WERI-Rb-1 (cell line): ENCODE measurements around the gene NUDT3.

Experiments used
- DNase-seq: peaks from one replicate; pipeline ENCODE4 v3.0.0-alpha.2; 2020
- H3K27ac ChIP-seq: fragments of 250-450 bp; sonication (Bioruptor Pico); 2 replicates; pipeline ENCODE4 v1.5.1; 2020; ENCODE audit warnings: mild to moderate bottlenecking, moderate library complexity
- H3K27me3 ChIP-seq: fragments of 250-450 bp; sonication (Bioruptor Pico); 2 replicates; pipeline ENCODE4 v1.5.1; 2021; ENCODE audit warnings: mild to moderate bottlenecking, low read depth, moderate library complexity; ENCODE audit not compliant: insufficient read depth, severe bottlenecking
- H3K36me3 ChIP-seq: fragments of 250-450 bp; sonication (Bioruptor Pico); 2 replicates; pipeline ENCODE4 v1.5.1; 2020; ENCODE audit warnings: mild to moderate bottlenecking, moderate library complexity
- H3K4me3 ChIP-seq: 2 replicates; pipeline ENCODE4 v1.5.1; 2011; ENCODE audit warnings: low read depth, mild to moderate bottlenecking, control low read depth, low read length
- H3K9me3 ChIP-seq: fragments of 250-450 bp; sonication (Bioruptor Pico); 2 replicates; pipeline ENCODE4 v1.5.1; 2021; ENCODE audit warnings: mild to moderate bottlenecking, moderate library complexity; ENCODE audit not compliant: severe bottlenecking
- TF ChIP-seq, protein P1 (sequence below): IDR thresholded peaks from 2 replicates; pipeline ENCODE4 v1.5.1; 2011; ENCODE audit warnings: low read depth, mild to moderate bottlenecking, control low read depth, inconsistent platforms, low read length

The NUDT3 gene

DNA sequence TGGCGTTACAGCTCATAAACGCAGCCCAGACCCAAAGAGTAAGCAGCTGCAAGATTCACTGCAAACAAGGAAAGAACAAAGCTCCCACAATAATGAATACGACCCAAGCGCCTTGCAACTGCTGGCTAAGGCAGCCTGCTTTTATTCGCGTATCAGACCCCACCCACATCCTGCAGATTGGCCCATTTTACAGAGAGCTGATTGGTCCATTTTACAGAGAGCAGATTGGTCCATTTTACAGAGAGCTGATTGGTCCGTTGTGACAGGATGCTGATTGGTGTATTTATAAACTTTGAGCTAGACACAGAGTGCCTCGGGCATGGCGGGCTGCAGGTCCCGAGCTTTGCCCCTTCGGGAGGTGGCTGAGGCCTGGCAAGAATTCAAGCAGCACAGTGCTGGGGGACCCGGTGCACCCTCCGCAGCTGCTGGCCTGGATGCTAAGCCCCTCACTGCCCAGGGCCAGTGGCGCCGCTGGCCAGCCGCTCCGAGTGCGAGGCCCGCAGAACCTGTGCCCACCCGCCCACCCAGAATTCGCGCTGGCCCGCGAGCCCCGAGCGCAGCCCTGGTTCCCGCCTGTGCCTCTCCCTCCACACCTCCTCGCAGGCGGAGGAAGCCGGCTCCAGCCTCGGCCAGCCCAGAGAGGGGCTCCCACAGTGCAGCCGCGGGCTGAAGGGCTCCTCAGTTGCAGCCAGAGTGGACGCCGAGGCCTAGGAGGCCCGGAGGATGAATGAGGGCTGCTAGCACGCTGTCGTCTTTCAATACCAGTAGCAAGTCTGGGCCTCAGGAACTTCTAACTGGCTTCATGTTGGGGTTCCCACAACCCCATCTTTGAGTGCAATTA, 44.6 kb upstream of the NUDT3 start:
- TF ChIP-seq, protein P1, sequence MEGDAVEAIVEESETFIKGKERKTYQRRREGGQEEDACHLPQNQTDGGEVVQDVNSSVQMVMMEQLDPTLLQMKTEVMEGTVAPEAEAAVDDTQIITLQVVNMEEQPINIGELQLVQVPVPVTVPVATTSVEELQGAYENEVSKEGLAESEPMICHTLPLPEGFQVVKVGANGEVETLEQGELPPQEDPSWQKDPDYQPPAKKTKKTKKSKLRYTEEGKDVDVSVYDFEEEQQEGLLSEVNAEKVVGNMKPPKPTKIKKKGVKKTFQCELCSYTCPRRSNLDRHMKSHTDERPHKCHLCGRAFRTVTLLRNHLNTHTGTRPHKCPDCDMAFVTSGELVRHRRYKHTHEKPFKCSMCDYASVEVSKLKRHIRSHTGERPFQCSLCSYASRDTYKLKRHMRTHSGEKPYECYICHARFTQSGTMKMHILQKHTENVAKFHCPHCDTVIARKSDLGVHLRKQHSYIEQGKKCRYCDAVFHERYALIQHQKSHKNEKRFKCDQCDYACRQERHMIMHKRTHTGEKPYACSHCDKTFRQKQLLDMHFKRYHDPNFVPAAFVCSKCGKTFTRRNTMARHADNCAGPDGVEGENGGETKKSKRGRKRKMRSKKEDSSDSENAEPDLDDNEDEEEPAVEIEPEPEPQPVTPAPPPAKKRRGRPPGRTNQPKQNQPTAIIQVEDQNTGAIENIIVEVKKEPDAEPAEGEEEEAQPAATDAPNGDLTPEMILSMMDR: no peak
- Histone ChIP-seq H3K36me3 (no peaks in the 10 kb centered on the region), H3K9me3 (peaks cover 23% of the 10 kb centered on the region), H3K4me3 (no peak overlapping the region), H3K27me3 (no peaks in the 10 kb centered on the region), H3K27ac (no peak overlapping the region)
- no peak for DNase-seq

DNA sequence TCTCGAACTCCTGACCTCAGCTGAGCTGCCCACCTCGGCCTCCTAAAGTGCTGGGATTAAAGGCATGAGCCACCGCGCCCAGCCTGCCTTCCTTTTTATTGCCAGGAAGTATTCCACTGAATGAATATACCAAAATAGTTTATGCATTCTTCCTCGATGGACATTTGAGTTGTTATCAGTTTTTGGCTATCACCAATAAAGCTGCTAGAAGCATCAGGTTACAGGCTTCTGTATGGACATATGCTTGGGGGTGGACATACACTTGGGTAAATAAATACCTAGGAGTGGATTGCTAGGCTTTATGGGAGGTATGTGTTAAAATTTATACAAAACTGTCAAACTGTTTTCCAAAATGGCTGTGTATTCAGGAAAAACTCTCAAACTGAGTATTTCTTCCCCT, 43.4 kb upstream of the NUDT3 start:
- H3K4me3 ChIP-seq: no peak overlapping the region
- no peak overlapping the region for H3K27ac ChIP-seq
- peaks cover 29% of the 10 kb centered on the region for H3K9me3 ChIP-seq
- H3K36me3 ChIP-seq: no peaks in the 10 kb centered on the region
- TF ChIP-seq, protein P1: no peak
- no peaks in the 10 kb centered on the region for H3K27me3 ChIP-seq
- no peak for DNase-seq

DNA sequence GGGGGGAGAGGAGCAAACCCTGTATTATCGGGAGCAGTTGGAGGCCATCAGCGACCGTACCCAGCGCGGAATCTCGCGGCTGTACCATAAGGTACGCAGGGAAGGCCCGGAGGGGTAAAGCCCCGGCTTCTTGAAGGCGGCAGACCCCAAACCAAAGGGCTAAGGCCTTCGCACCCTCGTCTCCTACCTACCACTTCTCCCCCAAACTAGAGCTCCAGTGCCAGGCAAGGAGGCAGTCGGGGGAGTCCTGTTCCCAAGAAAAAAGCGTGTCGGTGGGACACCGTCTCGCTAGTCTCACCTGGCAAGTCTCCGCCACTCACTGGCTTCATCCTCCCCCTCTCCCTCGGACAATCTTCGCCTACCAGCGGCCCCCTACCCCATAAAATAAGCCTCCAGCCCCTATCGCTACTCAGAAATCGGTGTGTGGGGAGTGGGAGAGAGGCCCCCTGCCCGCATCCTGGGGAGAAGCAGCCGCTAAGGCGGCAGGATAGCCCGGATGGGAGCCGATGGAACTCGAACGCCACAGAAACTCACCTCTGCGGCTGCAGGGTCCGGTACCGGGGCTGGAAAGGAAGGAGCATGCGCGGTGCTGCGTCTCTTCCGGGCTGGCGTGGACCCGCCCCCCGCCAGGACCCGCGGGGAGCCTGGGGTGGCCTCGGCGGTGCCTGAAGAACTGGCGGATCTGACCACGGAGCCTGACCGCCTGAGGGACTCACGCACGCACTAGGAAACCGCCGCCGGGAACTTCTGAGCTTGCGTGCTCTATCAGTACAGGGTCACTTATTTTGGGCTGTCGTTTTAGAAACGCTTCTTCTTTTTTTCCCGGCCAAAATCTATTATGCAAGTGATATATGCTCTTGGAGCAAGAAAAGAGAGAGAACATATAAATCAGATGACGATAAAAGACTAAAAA, 33.3 kb upstream of the NUDT3 start, which contains the start of gene RPS10:
Gene RPS10, minus strand, starts transcription at position 572 of the 913 bp plus-strand sequence. CDS start 848 bp downstream, outside the sequence.
- Histone ChIP-seq H3K27ac (peak within 1 kb of the TSS; percentile 87), H3K4me3 (peak within 1 kb of the TSS; percentile 83)

DNA sequence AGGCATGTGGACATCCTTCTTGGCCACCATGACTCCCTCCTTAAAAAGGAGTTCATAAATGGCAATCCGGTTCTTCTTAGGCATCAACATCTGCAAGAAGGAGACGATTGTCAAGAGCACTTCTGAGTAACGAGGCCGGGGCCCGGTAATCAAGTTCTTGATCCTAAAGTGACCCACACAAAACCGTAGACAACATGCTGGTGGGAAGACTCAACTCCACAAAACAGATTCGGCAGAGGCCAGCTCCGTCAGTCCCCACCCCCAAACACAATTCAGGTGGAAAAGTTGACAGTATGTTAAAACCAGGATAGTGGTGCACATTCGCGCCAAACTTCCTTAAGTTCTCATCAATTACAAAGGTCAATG, 32.6 kb upstream of the NUDT3 start:
- peaks cover 55% of the 10 kb centered on the region for H3K36me3 ChIP-seq
- H3K9me3 ChIP-seq: peaks cover 3% of the 10 kb centered on the region
- peak overlapping the region; percentile 83 for H3K4me3 ChIP-seq
- TF ChIP-seq, protein P1: no peak
- no peaks in the 10 kb centered on the region for H3K27me3 ChIP-seq
- DNase-seq: no peak
- H3K27ac ChIP-seq: peak overlapping the region; percentile 87

More for the DNA sequence above, 33.3 kb upstream of the NUDT3 start, which contains the start of gene RPS10:
- TF ChIP-seq, protein P1: no peak
- no peaks in the 10 kb centered on the region for H3K27me3 ChIP-seq
- H3K9me3 ChIP-seq: peaks cover 5% of the 10 kb centered on the region
- peak; percentile 98 for DNase-seq
- H3K36me3 ChIP-seq: peaks cover 49% of the 10 kb centered on the region

DNA sequence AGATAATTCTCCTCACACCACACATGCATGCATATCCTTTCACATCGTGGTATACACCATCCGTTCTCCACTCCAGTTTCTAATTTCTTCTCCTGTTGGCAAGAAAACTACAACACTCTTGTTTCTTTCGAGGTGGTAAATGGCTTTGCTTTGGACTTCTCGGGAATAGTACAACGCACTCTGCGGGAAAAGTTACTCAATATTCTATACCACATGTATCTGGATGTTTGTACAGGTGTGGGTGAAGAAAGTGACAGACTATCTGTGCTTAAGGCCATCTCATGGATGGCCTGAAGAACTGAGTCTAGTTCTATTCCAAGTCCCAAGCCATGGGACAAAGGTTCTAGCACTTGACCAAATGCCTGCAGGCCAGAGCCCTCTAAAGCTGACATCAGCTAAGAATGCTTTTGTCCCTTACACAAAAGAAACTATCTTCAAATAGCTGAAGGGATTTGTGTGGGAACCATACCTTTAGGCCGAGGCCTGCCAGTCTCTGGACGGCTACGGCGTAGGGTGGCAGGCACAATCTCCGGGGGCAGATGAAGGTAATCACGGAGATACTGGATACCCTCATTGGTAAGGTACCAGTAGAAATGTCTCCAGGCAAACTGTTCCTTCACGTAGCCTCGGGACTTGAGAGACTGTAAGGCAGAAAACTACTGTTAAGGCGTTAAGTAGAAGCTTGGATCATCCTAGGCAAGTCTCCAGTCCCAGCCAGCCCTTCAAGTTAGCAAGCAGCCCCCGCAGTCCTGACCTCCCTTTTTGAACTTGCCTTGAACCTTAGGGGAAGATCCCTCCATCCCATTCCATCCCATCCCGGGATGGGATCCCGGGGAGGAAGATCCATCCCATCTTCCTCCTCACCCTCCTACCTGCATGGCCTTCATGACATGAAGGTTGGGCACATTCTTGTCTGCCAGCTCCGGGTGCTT, 32.0 kb upstream of the NUDT3 start:
- peaks cover 62% of the 10 kb centered on the region for H3K36me3 ChIP-seq
- no peaks in the 10 kb centered on the region for H3K9me3 ChIP-seq
- no peak for DNase-seq
- peak overlapping the region; percentile 83 for H3K4me3 ChIP-seq
- TF ChIP-seq, protein P1: no peak
- no peaks in the 10 kb centered on the region for H3K27me3 ChIP-seq
- no peak overlapping the region; the same call in 1 of the 2 replicates for H3K27ac ChIP-seq
